Activated T-helper 9 cell treated with anti-CD3 and anti-CD28 coated beads, Interleukin-2, amount 50 U/mL, for 16 hours (primary cell): ENCODE results near the gene SUSD1.

Source experiments
- DNase-seq: peaks from one replicate; pipeline ENCODE4 v3.0.0-alpha.2; 2020; ENCODE audit warnings: low read depth

Gene SUSD1

GRCh38 chr9:112065806-112066606 is 109.1 kb downstream of the SUSD1 start:
- DNase-seq = no peak

- DNase-seq = no peak
Measured at GRCh38 chr9:112064871-112065270, 110.2 kb downstream of the SUSD1 start.

GRCh38 chr9:112063586-112063985 is 111.5 kb downstream of the SUSD1 start:
- DNase-seq = no peak

GRCh38 chr9:112063151-112063550 is 111.9 kb downstream of the SUSD1 start:
- DNase-seq = no peak

GRCh38 chr9:112061152-112061740 is 113.9 kb downstream of the SUSD1 start:
- DNase-seq = no peak

GRCh38 chr9:112059966-112060320 is 115.2 kb downstream of the SUSD1 start:
- DNase-seq = no peak

GRCh38 chr9:112059145-112059965 is 115.7 kb downstream of the SUSD1 start:
- no peak for DNase-seq

- DNase-seq = no peak
Measured at GRCh38 chr9:112056996-112057395, 118.1 kb downstream of the SUSD1 start.

- no peak for DNase-seq
Measured at GRCh38 chr9:112054916-112055315, 120.2 kb downstream of the SUSD1 start.

GRCh38 chr9:112051812-112052211 is 123.3 kb downstream of the SUSD1 start:
- no peak for DNase-seq

GRCh38 chr9:112050544-112051475 is 124.3 kb downstream of the SUSD1 start:
- DNase-seq = no peak

GRCh38 chr9:112049811-112050516 is 125.1 kb downstream of the SUSD1 start:
- DNase-seq = no peak

GRCh38 chr9:112048924-112049691 is 126.0 kb downstream of the SUSD1 start:
- no peak for DNase-seq

GRCh38 chr9:112047538-112048066 is 127.5 kb downstream of the SUSD1 start:
- no peak for DNase-seq

- no peak for DNase-seq
Measured at GRCh38 chr9:112046181-112046580, 128.9 kb downstream of the SUSD1 start.

- no peak for DNase-seq
Measured at GRCh38 chr9:112044881-112045280, 130.2 kb downstream of the SUSD1 start.

- no peak for DNase-seq
Measured at GRCh38 chr9:112044186-112044585, 130.9 kb downstream of the SUSD1 start.

GRCh38 chr9:112043423-112043822 is 131.7 kb downstream of the SUSD1 start:
- DNase-seq = no peak

GRCh38 chr9:112042769-112043168 is 132.3 kb downstream of the SUSD1 start:
- DNase-seq = no peak

GRCh38 chr9:112042244-112042638 is 132.9 kb downstream of the SUSD1 start:
- no peak for DNase-seq
